ENCODE data around the gene SP140. TPM values are rescaled to one million over a fixed set of nuclear protein-coding genes. Genes with fewer than 3 reads are reported as not detected.
"Not testable (repeated sequence)": the region's sequence is repeated elsewhere in the genome, so short reads cannot be mapped to it uniquely, and the experiment has no call there.

SP140 gene
- total and polyA plus RNA-seq, 10 of the 15 experiments (the other 5 are each of a cell fraction or from before 2014, with no cell fraction given) = 61.7 to 164 (median 90.7) TPM

- in situ Hi-C loops (cut with MboI) (no loop called here), intact Hi-C loops (cut with micrococcal nuclease; ENCODE audit: unreplicated experiment) (no loop called here)
- ChIA-PET SMC1A (ENCODE audit: uncharacterized antibody, unreplicated experiment) (interaction anchor here (0.9 kb wide), 1 partner anchor 10 kb away, joined by 3 read pairs; no protein-coding TSS in a partner anchor), POLR2A (no interaction called here), RAD21 (ENCODE audit: unreplicated experiment) (no interaction called here), CTCF (no interaction called here)
- Histone ChIP-seq H3K27ac (ENCODE audit: control insufficient read depth, insufficient read depth) (no peak overlapping the region), H2AFZ (ENCODE audit: control insufficient read depth, low read depth, low read length) (no peak overlapping the region), H3K27me3 (replicated peaks in 1 of 2; ENCODE audit: control insufficient read depth in 2 of 2, insufficient read depth in 2 of 2, low read length in 1 of 2) (no peaks in the 10 kb centered on the region), H3K4me3 (no peak overlapping the region), H3K79me2 (ENCODE audit: control insufficient read depth, insufficient read depth, low read length) (peaks cover 2% of the 10 kb centered on the region), H3K9me3 (replicated peaks; ENCODE audit: control insufficient read depth, insufficient read depth, low read length) (peaks cover 2% of the 10 kb centered on the region), H4K20me1 (ENCODE audit: control insufficient read depth, insufficient read depth) (no peaks in the 10 kb centered on the region), H3K9ac (ENCODE audit: control insufficient read depth, insufficient read depth, low read length) (no peak overlapping the region), H3K36me3 (ENCODE audit: control insufficient read depth in 2 of 2, insufficient read depth in 2 of 2, low read length in 1 of 2) (peaks cover 0 to 10% of the 10 kb centered on the region in 2 experiments; a peak in 2 of 4 replicates), H3K4me1 (ENCODE audit: control insufficient read depth, insufficient read depth, low read length) (no peaks in the 10 kb centered on the region), H3K4me2 (ENCODE audit: control insufficient read depth, insufficient read depth) (no peak overlapping the region)
- FAIRE-seq = peak; percentile 66
- TF ChIP-seq NR2F1 (conservative IDR thresholded peaks at IDR 0.05) (no peak), CBX5 (IDR thresholded peaks at IDR 0.05; ENCODE audit: low read depth) (no peak), ATF2 (IDR thresholded peaks at IDR 0.05; ENCODE audit: low read length) (no peak), CBX3 (IDR thresholded peaks at IDR 0.05; ENCODE audit: borderline replicate concordance, low read depth) (no peak), CEBPZ (IDR thresholded peaks at IDR 0.05; ENCODE audit: low read depth, low read length) (no peak), SUZ12 (IDR thresholded peaks at IDR 0.05; ENCODE audit: unreplicated experiment) (no peak), HDAC2 (IDR thresholded peaks at IDR 0.05) (no peak)
- BruUV-seq (replicated peaks) = no TSS peak
- 95% methylated on average over 3 of the region's 3 CpGs for WGBS (ENCODE audit: insufficient coverage, insufficient replicate concordance, low lambda C conversion rate, missing lambda C conversion rate)
- DNase-seq (ENCODE audit: low read depth, low spot score) = no peak
- ATAC-seq = no peak; the same call in 2 of the 3 replicates
Measured at GRCh38 chr2:230335864-230336506, 110.4 kb downstream of the SP140 start.

- BruUV-seq (replicated peaks); intact Hi-C loops (cut with micrococcal nuclease; ENCODE audit: unreplicated experiment); FAIRE-seq; RAD21 ChIA-PET (ENCODE audit: unreplicated experiment); DNase-seq (ENCODE audit: low read depth, low spot score); H3K9ac ChIP-seq (ENCODE audit: control insufficient read depth, insufficient read depth, low read length); H3K27me3 ChIP-seq (replicated peaks in 1 of 2; ENCODE audit: control insufficient read depth in 2 of 2, insufficient read depth in 2 of 2, low read length in 1 of 2); H3K9me3 ChIP-seq (replicated peaks; ENCODE audit: control insufficient read depth, insufficient read depth, low read length); ATAC-seq; H3K4me3 ChIP-seq; H3K79me2 ChIP-seq (ENCODE audit: control insufficient read depth, insufficient read depth, low read length); H4K20me1 ChIP-seq (ENCODE audit: control insufficient read depth, insufficient read depth); H3K4me2 ChIP-seq (ENCODE audit: control insufficient read depth, insufficient read depth); H3K27ac ChIP-seq (ENCODE audit: control insufficient read depth, insufficient read depth); CTCF ChIA-PET; POLR2A ChIA-PET; H3K36me3 ChIP-seq (ENCODE audit: control insufficient read depth in 2 of 2, insufficient read depth in 2 of 2, low read length in 1 of 2); in situ Hi-C loops (cut with MboI); H2AFZ ChIP-seq (ENCODE audit: control insufficient read depth, low read depth, low read length); H3K4me1 ChIP-seq (ENCODE audit: control insufficient read depth, insufficient read depth, low read length): not testable (repeated sequence)
- WGBS (ENCODE audit: insufficient coverage, insufficient replicate concordance, low lambda C conversion rate, missing lambda C conversion rate) = 97% methylated on average over 31 of the region's 33 CpGs
- SMC1A ChIA-PET (ENCODE audit: uncharacterized antibody, unreplicated experiment) = interaction anchor here (0.8 kb wide), 1 partner anchor 13 kb away, joined by 3 read pairs; no protein-coding TSS in a partner anchor
Measured at GRCh38 chr2:230341936-230342528, 116.5 kb downstream of the SP140 start.

Measured in GM12878 (cell line).